Astrocyte of the cerebellum (primary cell): Measurements from ENCODE around the gene LCN6.
"Not testable (repeated sequence)": the region's sequence is repeated elsewhere in the genome, so short reads cannot be mapped to it uniquely, and the experiment has no call there.

ENCODE experiments used
- DNase-seq: peaks from one replicate; pipeline ENCODE4 v3.0.0-alpha.2; 2011; ENCODE audit warnings: low read depth
- H3K4me3 ChIP-seq: 2 replicates; pipeline ENCODE4 v1.5.1; 2011; ENCODE audit warnings: mild to moderate bottlenecking, low read depth, low read length, moderate library complexity
- CTCF ChIP-seq: IDR thresholded peaks from 2 replicates; pipeline ENCODE4 v1.5.1; 2012; ENCODE audit warnings: low read length, low read depth, moderate library complexity, mild to moderate bottlenecking; ENCODE audit errors: missing control alignments
- in situ Hi-C: cut with HindIII; loops from 2 replicates; pipeline ENCODE4 v1.10.0; 2017; ENCODE audit warnings: low sequenced_read_pairs

LCN6 gene

GRCh38 chr9:136763649-136764035 lies 15.3 kb upstream of the LCN6 start:
- in situ Hi-C loops = no loop called here
- DNase-seq = no peak
- no peak for TF ChIP-seq CTCF
- H3K4me3 ChIP-seq = no peak overlapping the region

- in situ Hi-C loops = no loop called here
- DNase-seq = no peak
- no peak for TF ChIP-seq CTCF
Measured at GRCh38 chr9:136762915-136763648, 14.8 kb upstream of the LCN6 start.

DNA sequence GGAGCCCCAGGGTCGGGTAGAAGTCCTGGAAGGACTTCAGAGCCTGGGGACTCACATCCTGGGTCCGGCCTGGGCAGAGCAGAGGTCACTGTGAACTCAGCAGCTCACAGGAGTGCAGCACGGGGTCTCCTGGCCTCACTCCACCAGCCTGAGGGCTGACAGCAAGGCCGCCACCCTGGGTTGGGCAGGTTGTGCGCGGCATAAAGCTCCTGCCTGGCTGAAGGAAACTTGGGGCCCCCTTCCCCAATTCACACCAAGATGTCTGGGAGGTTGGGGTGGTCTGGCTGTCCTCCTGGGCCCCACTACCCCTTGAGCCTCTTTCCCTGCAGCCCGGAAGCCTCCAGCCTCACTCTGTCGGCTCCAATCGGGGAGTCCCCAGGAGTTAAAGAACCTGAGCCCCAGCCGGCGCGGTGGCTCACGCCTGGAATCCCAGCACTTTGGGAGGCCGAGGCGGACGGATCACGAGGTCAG lies 13.9 kb upstream of the LCN6 start:
- no peak for DNase-seq
- in situ Hi-C loops = no loop called here
- H3K4me3 ChIP-seq = no peak overlapping the region
- TF ChIP-seq CTCF = no peak

More at GRCh38 chr9:136762915-136763648, 14.8 kb upstream of the LCN6 start:
- H3K4me3 ChIP-seq = no peak overlapping the region

DNA sequence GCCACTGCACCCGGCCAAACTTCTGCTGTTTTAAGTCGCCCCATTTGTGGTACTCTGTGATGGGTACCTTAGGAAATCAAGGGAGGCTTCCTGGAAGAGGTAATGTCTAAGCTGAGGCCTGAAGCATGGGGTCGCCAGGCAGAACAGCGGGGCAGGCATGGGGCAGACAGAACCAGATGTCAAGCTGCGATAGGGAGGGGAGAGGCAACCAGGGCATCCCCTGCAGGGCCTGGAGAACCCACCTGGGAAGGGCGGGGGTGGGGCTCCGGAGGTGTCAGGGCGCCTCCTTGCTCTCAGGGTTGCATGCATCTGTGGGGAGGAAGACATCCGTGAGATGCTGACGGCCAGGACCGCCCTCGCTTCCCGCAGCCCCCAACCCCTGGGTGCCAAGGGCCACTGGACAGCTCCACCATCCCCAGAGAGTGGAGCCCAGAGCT lies 13.2 kb upstream of the LCN6 start:
- DNase-seq = no peak
- in situ Hi-C loops = no loop called here

GRCh38 chr9:136760834-136761544 lies 12.7 kb upstream of the LCN6 start:
- H3K4me3 ChIP-seq, in situ Hi-C loops: not testable (repeated sequence)
- peak; percentile 11 for DNase-seq
- peak; percentile 88 for TF ChIP-seq CTCF

More for the DNA sequence above, 13.2 kb upstream of the LCN6 start:
- no peak for TF ChIP-seq CTCF
- H3K4me3 ChIP-seq = no peak overlapping the region

- H3K4me3 ChIP-seq = no peak overlapping the region
- in situ Hi-C loops = no loop called here
- TF ChIP-seq CTCF = no peak
- DNase-seq = no peak
Measured at GRCh38 chr9:136760424-136760823, 12.1 kb upstream of the LCN6 start.
